HCT116 (cell line): ENCODE data around the gene ZNF319. TPM values are rescaled to one million over a fixed set of nuclear protein-coding genes. Genes with fewer than 3 reads are reported as not detected.

Experiments
- ATAC-seq: fragments of 200-7000 bp; cut with Tn5 transposase; 2 replicates; pipeline ENCODE4 v1.9.1; 2020; ENCODE audit warnings: mild to moderate bottlenecking, moderate library complexity
- BruUV-seq: library from RNA; stranded (reverse); fragments of 400-500 nt; replicated peaks from 2 replicates; lab custom pipeline; 2021; lab: Mats Ljungman, UMichigan
- CTCF ChIA-PET: fragments of 300-600 bp; sonication (Branson Sonifier 250); formaldehyde crosslinking; loops from one replicate; lab custom pipeline; 2021; ENCODE audit warnings: antibody characterized with exemption; lab: Charles Lee
- POLR2A ChIA-PET: fragments of 300-600, 350-600 bp; sonication (Branson Sonifier 250); formaldehyde crosslinking; loops from one replicate; lab custom pipeline; 2021; ENCODE audit warnings: antibody characterized with exemption; lab: Charles Lee
- RAD21 ChIA-PET, 2 experiments: fragments of 300-600 bp; sonication (Branson Sonifier 250); formaldehyde crosslinking; loops; one replicate each; lab custom pipeline; 2023; ENCODE audit warnings: low total read pairs in 2 of 2; ENCODE audit not compliant: uncharacterized antibody in 2 of 2, unreplicated experiment in 2 of 2, low non-redundant PET in 1 of 2; lab: Charles Lee
- DNase-seq: peaks from one replicate; pipeline ENCODE4 v3.0.0-alpha.2; 2010; ENCODE audit warnings: low read depth, low spot score
- H2AFZ ChIP-seq: fragments of 200-600 bp; shearing (Covaris generic), sonication (generic); 2 replicates; pipeline ENCODE4 v1.6.1; 2017; ENCODE audit warnings: low read depth, mixed run types, mixed read lengths, antibody characterized with exemption, low read length; ENCODE audit not compliant: poor library complexity, severe bottlenecking
- H3K27ac ChIP-seq: 2 replicates; pipeline ENCODE4 v1.5.1; 2012; ENCODE audit warnings: low read depth, low read length
- H3K27me3 ChIP-seq: fragments of 200-600 bp; sonication (generic); 2 replicates; pipeline ENCODE4 v1.6.1; 2016; ENCODE audit warnings: mixed run types, low read length, mixed read lengths; ENCODE audit not compliant: insufficient read depth
- H3K36me3 ChIP-seq, 2 experiments: fragments of 200-500 bp in 1 of 2; fragments of 200-600 bp in 1 of 2; sonication (Bioruptor generic) in 1 of 2; sonication (generic) in 1 of 2; 2 replicates each; pipeline versions ENCODE4 v1.5.1 to v1.6.1; 2014 to 2016; ENCODE audit warnings: low read length in 2 of 2, inconsistent platforms in 1 of 2, mixed read lengths in 1 of 2, mixed run types in 1 of 2; ENCODE audit not compliant: insufficient read depth in 2 of 2, control insufficient read depth in 1 of 2
- H3K4me1 ChIP-seq, 2 experiments: fragments of 200-600 bp in 1 of 2; sonication (generic) in 1 of 2; 2 replicates each; pipeline versions ENCODE4 v1.5.1 to v1.6.1; 2012 to 2017; ENCODE audit warnings: low read length in 2 of 2, inconsistent platforms in 1 of 2, mild to moderate bottlenecking in 1 of 2, mixed read lengths in 1 of 2, mixed run types in 1 of 2, moderate library complexity in 1 of 2; ENCODE audit not compliant: insufficient read depth in 2 of 2, control insufficient read depth in 1 of 2
- H3K4me2 ChIP-seq: fragments of 200-600 bp; sonication (generic); 2 replicates; pipeline ENCODE4 v1.6.1; 2017; ENCODE audit warnings: mixed run types, low read length, mixed read lengths
- H3K4me3 ChIP-seq, 2 experiments: fragments of 200-600 bp in 1 of 2; sonication (generic) in 1 of 2; replicated peaks in 1 of 2; 2 replicates each; pipeline ENCODE4 v1.5.1; 2011 to 2016; ENCODE audit warnings: low read length in 2 of 2, control low read depth in 1 of 2, low read depth in 1 of 2, mild to moderate bottlenecking in 1 of 2, mixed read lengths in 1 of 2, mixed run types in 1 of 2
- H3K79me2 ChIP-seq: fragments of 200-600 bp; sonication (generic); 2 replicates; pipeline ENCODE4 v1.6.1; 2017; ENCODE audit warnings: mild to moderate bottlenecking, mixed run types, low read length, moderate library complexity, mixed read lengths; ENCODE audit not compliant: insufficient read depth
- H3K9ac ChIP-seq: fragments of 200-600 bp; sonication (generic); 2 replicates; pipeline ENCODE4 v1.6.1; 2016; ENCODE audit warnings: low read length, mixed read lengths
- H3K9me2 ChIP-seq: fragments of 200-600 bp; sonication (generic), shearing (Covaris generic); 2 replicates; pipeline ENCODE4 v1.6.1; 2017; ENCODE audit warnings: mixed run types, mild to moderate bottlenecking, moderate library complexity; ENCODE audit not compliant: insufficient read depth
- H3K9me3 ChIP-seq, 2 experiments: fragments of 200-500 bp in 1 of 2; fragments of 200-600 bp in 1 of 2; sonication (Bioruptor generic) in 1 of 2; sonication (generic) in 1 of 2; 2 replicates each; pipeline ENCODE4 v1.6.1; 2014 to 2017; ENCODE audit warnings: low read length in 2 of 2, mixed read lengths in 2 of 2, inconsistent platforms in 1 of 2, low read depth in 1 of 2, mild to moderate bottlenecking in 1 of 2, mixed run types in 1 of 2, moderate library complexity in 1 of 2; ENCODE audit not compliant: control insufficient read depth in 1 of 2, insufficient read depth in 1 of 2
- H4K20me1 ChIP-seq: fragments of 200-600 bp; sonication (generic), shearing (Covaris generic); 2 replicates; pipeline ENCODE4 v1.6.1; 2017; ENCODE audit warnings: mixed run types, mild to moderate bottlenecking, moderate library complexity; ENCODE audit not compliant: insufficient read depth
- EZH2 ChIP-seq: fragments of 200-600 bp; sonication (generic); IDR thresholded peaks from 2 replicates; pipeline ENCODE4 v1.6.1; 2017; ENCODE audit warnings: antibody characterized with exemption, mixed run types
- FOSL1 ChIP-seq: IDR thresholded peaks from 2 replicates; pipeline ENCODE4 v1.6.1; 2012; ENCODE audit warnings: low read depth
- JUND ChIP-seq: IDR thresholded peaks from 2 replicates; pipeline ENCODE4 v1.6.1; 2012
- MAX ChIP-seq: IDR thresholded peaks from 2 replicates; pipeline ENCODE4 v1.6.1; 2012
- POLR2AphosphoS5 ChIP-seq: IDR thresholded peaks from 2 replicates; pipeline ENCODE4 v1.6.1; 2011; ENCODE audit warnings: mild to moderate bottlenecking, low read depth, low read length, moderate library complexity
- SIN3A ChIP-seq: IDR thresholded peaks from 2 replicates; pipeline ENCODE4 v1.6.1; 2012; ENCODE audit warnings: low read depth
- TCF7L2 ChIP-seq: IDR thresholded peaks from 2 replicates; pipeline ENCODE4 v1.7.0; 2011; ENCODE audit warnings: borderline replicate concordance, inconsistent platforms; ENCODE audit not compliant: insufficient read depth, insufficient read length; ENCODE audit errors: extremely low read depth
- ZBTB33 ChIP-seq: IDR thresholded peaks from 2 replicates; pipeline ENCODE4 v1.6.1; 2011; ENCODE audit warnings: mild to moderate bottlenecking, low read length, moderate library complexity; ENCODE audit not compliant: insufficient replicate concordance; ENCODE audit errors: extremely low read depth
- ZNF274 ChIP-seq: fragments of 200-500 bp; sonication (Bioruptor generic); IDR thresholded peaks from 2 replicates; pipeline ENCODE4 v1.6.1; 2014; ENCODE audit warnings: mild to moderate bottlenecking, low read depth, low read length, inconsistent platforms
- intact Hi-C: fragments of 100-400 bp; cut with micrococcal nuclease; formaldehyde crosslinking; loops from 2 replicates; pipeline ENCODE4 v1.10.0; 2022
- total RNA-seq: library from RNA; stranded (reverse); gene quantifications from one replicate; pipeline ENCODE4 v1.2.1, GENCODE V29; 2021; ENCODE audit not compliant: unreplicated experiment
- TF ChIP-seq, protein P1 (sequence below), 3 experiments: fragments of 200-600 bp in 1 of 3; sonication (generic) in 1 of 3; IDR thresholded peaks in 2 of 3; conservative IDR thresholded peaks in 1 of 3; 2 replicates each; pipeline ENCODE4 v1.5.1; 2012 to 2017; ENCODE audit warnings: low read depth in 2 of 3, low read length in 2 of 3, antibody characterized with exemption in 1 of 3, borderline replicate concordance in 1 of 3, control low read depth in 1 of 3, mild to moderate bottlenecking in 1 of 3, mixed read lengths in 1 of 3, mixed run types in 1 of 3, moderate library complexity in 1 of 3; ENCODE audit not compliant: insufficient read depth in 1 of 3
- TF ChIP-seq, protein P2 (sequence below): IDR thresholded peaks from 2 replicates; pipeline ENCODE4 v1.6.1; 2012

The ZNF319 gene
- total RNA-seq, 1 experiment from 2014 or later: 7.1 TPM

- Histone ChIP-seq H3K4me3 (no peak overlapping the region), H3K27me3 (no peaks in the 10 kb centered on the region), H3K4me1 (no peaks in the 10 kb centered on the region), H4K20me1 (no peaks in the 10 kb centered on the region), H3K9me3 (no peaks in the 10 kb centered on the region), H3K9me2 (no peaks in the 10 kb centered on the region), H3K4me2 (no peak overlapping the region), H3K27ac (no peak overlapping the region), H2AFZ (no peak overlapping the region), H3K36me3 (peaks cover 5 to 9% of the 10 kb centered on the region in 2 experiments; a peak in 2 of 4 replicates), H3K9ac (no peak overlapping the region), H3K79me2 (no peaks in the 10 kb centered on the region)
- POLR2A ChIA-PET: no interaction called here
- RAD21 ChIA-PET: no interaction called here
- BruUV-seq: no TSS peak
- ATAC-seq: no peak
- intact Hi-C loops: no loop called here
- TF ChIP-seq ZBTB33: no peak
- no peak for TF ChIP-seq EZH2
- no peak for TF ChIP-seq JUND
- no peak for TF ChIP-seq ZNF274
- TF ChIP-seq, protein P1, sequence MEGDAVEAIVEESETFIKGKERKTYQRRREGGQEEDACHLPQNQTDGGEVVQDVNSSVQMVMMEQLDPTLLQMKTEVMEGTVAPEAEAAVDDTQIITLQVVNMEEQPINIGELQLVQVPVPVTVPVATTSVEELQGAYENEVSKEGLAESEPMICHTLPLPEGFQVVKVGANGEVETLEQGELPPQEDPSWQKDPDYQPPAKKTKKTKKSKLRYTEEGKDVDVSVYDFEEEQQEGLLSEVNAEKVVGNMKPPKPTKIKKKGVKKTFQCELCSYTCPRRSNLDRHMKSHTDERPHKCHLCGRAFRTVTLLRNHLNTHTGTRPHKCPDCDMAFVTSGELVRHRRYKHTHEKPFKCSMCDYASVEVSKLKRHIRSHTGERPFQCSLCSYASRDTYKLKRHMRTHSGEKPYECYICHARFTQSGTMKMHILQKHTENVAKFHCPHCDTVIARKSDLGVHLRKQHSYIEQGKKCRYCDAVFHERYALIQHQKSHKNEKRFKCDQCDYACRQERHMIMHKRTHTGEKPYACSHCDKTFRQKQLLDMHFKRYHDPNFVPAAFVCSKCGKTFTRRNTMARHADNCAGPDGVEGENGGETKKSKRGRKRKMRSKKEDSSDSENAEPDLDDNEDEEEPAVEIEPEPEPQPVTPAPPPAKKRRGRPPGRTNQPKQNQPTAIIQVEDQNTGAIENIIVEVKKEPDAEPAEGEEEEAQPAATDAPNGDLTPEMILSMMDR (IDR thresholded peaks at IDR 0.05 in 2 of 3, conservative IDR thresholded peaks at IDR 0.05 in 1 of 3; ENCODE audit: borderline replicate concordance in 1 of 3, insufficient read depth in 1 of 3, low read depth in 2 of 3, low read length in 2 of 3): no peak
- no peak for TF ChIP-seq FOSL1
- TF ChIP-seq SIN3A: no peak
- TF ChIP-seq, protein P2, sequence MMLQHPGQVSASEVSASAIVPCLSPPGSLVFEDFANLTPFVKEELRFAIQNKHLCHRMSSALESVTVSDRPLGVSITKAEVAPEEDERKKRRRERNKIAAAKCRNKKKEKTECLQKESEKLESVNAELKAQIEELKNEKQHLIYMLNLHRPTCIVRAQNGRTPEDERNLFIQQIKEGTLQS: no peak
- no peak for TF ChIP-seq TCF7L2
- no peak for TF ChIP-seq MAX
- no peak for TF ChIP-seq POLR2AphosphoS5
- TF ChIP-seq, all 23 proteins: peak for 0
- CTCF ChIA-PET: no interaction called here
- no peak for DNase-seq
Observed at GRCh38 chr16:58040945-58041627, 40.6 kb upstream of the ZNF319 start.
